Measurements from ENCODE around the gene LCORL. TPM values are rescaled to one million over a fixed set of nuclear protein-coding genes. Genes with fewer than 3 reads are reported as not detected.
"Not testable (repeated sequence)": the region's sequence is repeated elsewhere in the genome, so short reads cannot be mapped to it uniquely, and the experiment has no call there.

LCORL gene
- total RNA-seq, 1 donor from 2014 or later = 9.5 TPM

DNA sequence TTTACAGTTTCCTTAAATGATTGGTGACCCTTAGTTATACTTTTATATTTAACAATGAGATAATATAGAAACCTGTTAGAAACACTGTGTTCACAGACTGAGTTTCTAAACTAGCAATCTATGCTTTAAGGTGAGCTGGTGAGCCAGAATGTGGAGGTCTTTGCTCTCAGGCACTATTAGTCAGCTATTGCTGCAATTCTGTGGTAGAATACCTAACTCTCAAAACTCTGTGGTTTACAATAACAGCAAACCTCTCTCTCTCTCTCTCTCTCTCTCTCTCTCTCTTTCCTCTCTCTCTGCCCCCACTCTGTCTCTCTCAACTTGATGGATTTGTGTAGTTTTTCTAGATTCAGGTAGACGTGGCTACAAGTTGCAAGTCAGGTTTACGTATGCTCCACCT is 17.6 kb upstream of the LCORL start:
- no peak for DNase-seq (ENCODE audit: low spot score)
- no peaks in the 10 kb centered on the region for H3K36me3 Mint-ChIP-seq (ENCODE audit: low read depth)
- no peak overlapping the region for H3K27ac Mint-ChIP-seq
- H3K27me3 Mint-ChIP-seq (ENCODE audit: low read depth) = peaks cover 15% of the 10 kb centered on the region
- no peak overlapping the region for H3K4me3 Mint-ChIP-seq (ENCODE audit: low read depth)
- intact Hi-C loops (cut with micrococcal nuclease) = no loop called here
- no peaks in the 10 kb centered on the region for H3K4me1 Mint-ChIP-seq (ENCODE audit: low read depth)
- no peaks in the 10 kb centered on the region for H3K9me3 Mint-ChIP-seq

DNA sequence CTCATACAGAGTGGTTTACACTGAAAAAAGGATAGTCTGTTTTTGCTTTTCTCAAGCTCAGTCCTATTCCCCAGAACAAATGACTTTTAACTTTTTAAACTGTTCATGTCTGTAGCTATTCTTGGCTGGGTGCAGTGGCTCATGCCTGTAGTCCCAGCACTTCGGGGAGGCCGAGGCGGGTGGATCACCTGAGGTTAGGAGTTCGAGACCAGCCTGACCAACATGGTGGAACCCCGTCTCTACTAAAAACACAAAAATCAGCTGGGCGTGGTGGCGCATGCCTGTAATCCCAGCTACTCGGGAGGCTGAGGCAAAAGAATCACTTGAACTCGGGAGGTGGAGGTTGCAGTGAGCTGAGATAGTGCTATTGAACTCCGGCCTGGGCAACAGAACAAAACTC is 14.8 kb upstream of the LCORL start:
- H3K27me3 Mint-ChIP-seq (ENCODE audit: low read depth) = peaks cover 23% of the 10 kb centered on the region
- H3K36me3 Mint-ChIP-seq (ENCODE audit: low read depth); H3K9me3 Mint-ChIP-seq; H3K27ac Mint-ChIP-seq; intact Hi-C loops (cut with micrococcal nuclease); H3K4me3 Mint-ChIP-seq (ENCODE audit: low read depth); H3K4me1 Mint-ChIP-seq (ENCODE audit: low read depth); DNase-seq (ENCODE audit: low spot score): not testable (repeated sequence)

DNA sequence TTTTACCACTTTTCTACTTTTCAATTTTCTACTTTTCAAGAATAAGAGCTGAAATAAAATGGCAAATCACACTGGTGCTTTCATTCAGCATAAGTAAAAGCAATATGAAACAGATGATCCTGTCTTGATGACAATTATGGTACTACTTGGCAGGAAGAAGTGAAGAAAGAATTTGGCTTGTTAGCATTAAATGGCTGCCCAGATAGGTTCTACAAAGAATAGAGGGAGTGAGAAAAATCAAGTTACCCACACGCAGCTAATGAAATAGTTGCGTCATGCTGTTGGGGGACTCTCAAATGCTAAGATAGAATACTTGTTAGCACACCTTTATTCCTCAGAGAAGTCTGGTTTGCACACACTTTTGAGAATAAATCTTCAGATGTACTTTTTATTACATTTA is 12.5 kb upstream of the LCORL start:
- no peaks in the 10 kb centered on the region for H3K36me3 Mint-ChIP-seq (ENCODE audit: low read depth)
- no peak for DNase-seq (ENCODE audit: low spot score)
- H3K27me3 Mint-ChIP-seq (ENCODE audit: low read depth) = peaks cover 33% of the 10 kb centered on the region
- H3K4me3 Mint-ChIP-seq (ENCODE audit: low read depth) = no peak overlapping the region
- H3K4me1 Mint-ChIP-seq (ENCODE audit: low read depth) = no peaks in the 10 kb centered on the region
- no peaks in the 10 kb centered on the region for H3K9me3 Mint-ChIP-seq
- no peak overlapping the region for H3K27ac Mint-ChIP-seq
- intact Hi-C loops (cut with micrococcal nuclease) = no loop called here

DNA sequence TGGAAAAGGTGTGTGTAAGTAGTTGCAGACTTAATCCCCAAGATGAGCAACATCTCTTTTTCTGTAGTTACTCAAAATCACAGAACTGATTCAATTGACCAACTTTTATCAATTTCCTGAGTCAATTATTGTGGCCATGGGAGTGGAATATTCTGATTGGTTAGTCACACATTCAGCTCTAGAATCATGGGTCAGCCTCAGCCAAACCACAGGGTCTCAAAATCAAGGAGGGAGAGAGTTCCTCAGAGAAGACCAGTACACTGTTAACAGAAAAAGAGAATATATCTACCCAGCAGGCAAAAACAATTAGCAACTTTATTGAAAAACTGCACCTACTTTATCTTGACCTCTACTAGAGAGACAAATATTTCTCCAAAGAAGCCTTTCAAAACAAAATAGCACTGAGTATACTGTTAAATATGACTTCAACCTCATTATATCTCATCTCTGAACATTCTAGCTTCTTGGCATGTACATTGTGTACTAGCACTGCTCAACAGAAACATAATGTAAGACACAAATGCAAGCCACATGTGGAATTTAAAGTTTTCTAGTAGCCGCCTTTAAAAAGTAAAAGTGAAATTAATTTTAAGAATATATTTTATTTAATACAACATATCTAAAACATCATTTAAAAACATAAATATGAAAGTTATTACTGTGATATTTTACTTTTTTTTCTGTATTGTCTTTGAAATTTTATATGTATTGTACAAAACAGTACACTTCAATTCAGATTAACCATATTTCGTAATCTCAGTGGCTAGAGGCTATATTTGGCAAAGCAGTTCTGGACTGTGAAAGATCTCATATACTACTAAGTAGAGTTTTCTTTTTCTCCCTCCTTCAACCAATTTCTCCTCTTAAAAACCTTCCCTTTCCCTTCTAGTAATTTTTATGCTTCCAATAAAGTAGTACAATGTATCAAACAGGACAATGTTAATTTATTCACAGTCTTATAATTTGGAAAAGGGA is 11.8 kb upstream of the LCORL start:
- Mint-ChIP-seq H3K27ac (no peak overlapping the region), H3K4me3 (ENCODE audit: low read depth) (no peak overlapping the region), H3K36me3 (ENCODE audit: low read depth) (no peaks in the 10 kb centered on the region), H3K4me1 (ENCODE audit: low read depth) (no peaks in the 10 kb centered on the region), H3K27me3 (ENCODE audit: low read depth) (peaks cover 33% of the 10 kb centered on the region), H3K9me3 (no peaks in the 10 kb centered on the region)
- intact Hi-C loops (cut with micrococcal nuclease) = no loop called here
- DNase-seq (ENCODE audit: low spot score) = no peak

DNA sequence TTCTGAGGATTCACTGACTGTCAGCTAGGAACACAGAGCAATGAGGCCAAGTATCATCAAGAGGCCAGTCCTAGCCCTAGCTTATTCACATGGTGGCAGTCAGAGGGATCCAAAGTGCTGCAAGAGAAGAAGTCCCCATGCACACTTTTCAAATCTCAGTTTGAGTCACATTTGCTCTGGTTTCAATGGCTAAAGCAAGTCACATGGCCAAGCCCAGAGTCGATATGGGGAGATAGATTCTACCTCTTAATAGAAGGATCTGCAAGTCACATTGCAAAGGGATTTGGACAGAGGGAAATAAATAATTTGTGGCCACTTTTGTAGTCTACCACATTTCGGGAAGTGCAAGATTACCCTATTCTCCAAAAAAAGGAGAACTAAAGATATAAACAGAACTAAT is 3.7 kb upstream of the LCORL start:
- Mint-ChIP-seq H3K4me1 (ENCODE audit: low read depth) (peaks cover 6% of the 10 kb centered on the region), H3K27ac (no peak overlapping the region), H3K4me3 (ENCODE audit: low read depth) (no peak overlapping the region), H3K36me3 (ENCODE audit: low read depth) (no peaks in the 10 kb centered on the region), H3K9me3 (no peaks in the 10 kb centered on the region), H3K27me3 (ENCODE audit: low read depth) (peaks cover 50% of the 10 kb centered on the region)
- intact Hi-C loops (cut with micrococcal nuclease) = no loop called here
- no peak for DNase-seq (ENCODE audit: low spot score)

GRCh38 chr4:18022572-18023050 is 1.1 kb upstream of the LCORL start:
- no peak for DNase-seq (ENCODE audit: low spot score)
- Mint-ChIP-seq H3K36me3 (ENCODE audit: low read depth) (no peaks in the 10 kb centered on the region), H3K4me1 (ENCODE audit: low read depth) (peaks cover 14% of the 10 kb centered on the region), H3K27ac (no peak overlapping the region), H3K4me3 (ENCODE audit: low read depth) (peak overlapping the region; percentile 83), H3K9me3 (no peaks in the 10 kb centered on the region), H3K27me3 (ENCODE audit: low read depth) (peaks cover 51% of the 10 kb centered on the region)
- intact Hi-C loops (cut with micrococcal nuclease) = loop anchor here (1.0 to 2.0 kb wide), 2 partner anchors 34 to 445 kb away; partner anchors contain the start of gene LAP3

- peaks cover 14% of the 10 kb centered on the region for H3K4me1 Mint-ChIP-seq (ENCODE audit: low read depth)
- H3K27me3 Mint-ChIP-seq (ENCODE audit: low read depth) = peaks cover 54% of the 10 kb centered on the region
- H3K9me3 Mint-ChIP-seq = no peaks in the 10 kb centered on the region
- intact Hi-C loops (cut with micrococcal nuclease) = loop anchor here (1.0 kb wide), 2 partner anchors 211 to 407 kb away; partner anchors contain the start of genes DCAF16, MED28 and NCAPG
- H3K4me3 Mint-ChIP-seq (ENCODE audit: low read depth) = peak overlapping the region; percentile 83
- H3K36me3 Mint-ChIP-seq (ENCODE audit: low read depth) = no peaks in the 10 kb centered on the region
- H3K27ac Mint-ChIP-seq = peak overlapping the region; percentile 72
- no peak for DNase-seq (ENCODE audit: low spot score)
These were observed 160 bp downstream of the LCORL start for GRCh38 chr4:18021470-18021719.

DNA sequence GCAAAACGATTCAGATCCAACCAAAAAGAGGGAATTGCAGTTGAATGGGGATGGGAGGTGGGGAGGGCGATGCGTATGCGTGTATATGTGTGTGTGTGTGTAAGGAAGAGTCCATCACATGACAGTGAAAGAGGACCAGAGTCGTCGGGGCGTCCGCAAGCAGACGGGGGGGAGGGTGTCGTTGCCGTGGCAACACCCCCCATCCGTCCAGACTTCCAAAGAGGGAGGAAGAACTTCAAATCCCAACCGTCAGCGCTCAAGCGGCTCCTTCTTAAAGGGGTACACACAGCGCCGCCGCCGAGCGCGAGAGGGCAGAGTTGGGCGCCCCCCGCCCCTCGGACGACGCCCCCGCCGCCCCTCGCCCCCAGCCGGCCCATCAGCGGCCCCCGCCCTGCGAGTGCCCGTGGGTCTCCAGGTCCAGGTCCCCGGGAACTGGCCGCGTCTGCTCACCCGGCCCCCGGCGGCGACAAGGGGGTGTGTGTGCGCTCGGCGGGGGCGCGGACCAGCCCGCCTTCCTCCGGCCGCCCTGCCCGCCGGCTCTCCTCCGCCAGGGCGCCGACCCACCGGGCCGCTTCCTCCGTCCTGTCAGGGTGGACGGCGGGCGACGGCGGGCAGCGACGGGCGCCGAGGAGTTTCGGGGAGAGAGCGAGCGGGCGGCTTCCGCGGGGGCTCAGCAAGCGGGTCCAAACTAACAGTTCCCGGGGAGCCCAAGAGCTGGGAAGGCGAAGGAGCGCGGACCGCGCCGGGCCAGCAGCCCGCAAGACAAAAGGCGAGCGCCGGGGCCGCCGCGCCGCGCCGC is 685 bp downstream of the LCORL start:
- H3K9me3 Mint-ChIP-seq = no peaks in the 10 kb centered on the region
- H3K4me1 Mint-ChIP-seq (ENCODE audit: low read depth) = peaks cover 14% of the 10 kb centered on the region
- peak overlapping the region; percentile 92 for H3K4me3 Mint-ChIP-seq (ENCODE audit: low read depth)
- no peaks in the 10 kb centered on the region for H3K36me3 Mint-ChIP-seq (ENCODE audit: low read depth)
- intact Hi-C loops (cut with micrococcal nuclease) = loop anchor here (1.0 kb wide), 3 partner anchors 64 to 407 kb away; partner anchors contain the start of genes DCAF16, MED28 and NCAPG
- H3K27me3 Mint-ChIP-seq (ENCODE audit: low read depth) = peaks cover 52% of the 10 kb centered on the region
- H3K27ac Mint-ChIP-seq = peak overlapping the region; percentile 84
- DNase-seq (ENCODE audit: low spot score) = peak; percentile 19

GRCh38 chr4:18020145-18020670 is 1.3 kb downstream of the LCORL start:
- Mint-ChIP-seq H3K36me3 (ENCODE audit: low read depth) (no peaks in the 10 kb centered on the region), H3K4me1 (ENCODE audit: low read depth) (peaks cover 14% of the 10 kb centered on the region)

GRCh38 chr4:18014269-18014668 is 7.3 kb downstream of the LCORL start:
- intact Hi-C loops (cut with micrococcal nuclease) = no loop called here
- Mint-ChIP-seq H3K4me1 (ENCODE audit: low read depth) (no peaks in the 10 kb centered on the region), H3K27me3 (ENCODE audit: low read depth) (peaks cover 14% of the 10 kb centered on the region), H3K27ac (no peak overlapping the region), H3K4me3 (ENCODE audit: low read depth) (no peak overlapping the region), H3K36me3 (ENCODE audit: low read depth) (no peaks in the 10 kb centered on the region), H3K9me3 (no peaks in the 10 kb centered on the region)
- no peak for DNase-seq (ENCODE audit: low spot score)

More at GRCh38 chr4:18020145-18020670, 1.3 kb downstream of the LCORL start:
- Mint-ChIP-seq H3K9me3 (no peaks in the 10 kb centered on the region), H3K27ac (peak overlapping the region; percentile 84), H3K4me3 (ENCODE audit: low read depth) (peak overlapping the region; percentile 92), H3K27me3 (ENCODE audit: low read depth) (peaks cover 50% of the 10 kb centered on the region)
- no peak for DNase-seq (ENCODE audit: low spot score)
- intact Hi-C loops (cut with micrococcal nuclease) = loop anchor here (1.0 kb wide), 1 partner anchor 63 kb away; no protein-coding TSS in a partner anchor

GRCh38 chr4:18012807-18013462 is 8.6 kb downstream of the LCORL start:
- Mint-ChIP-seq H3K36me3 (ENCODE audit: low read depth) (no peaks in the 10 kb centered on the region), H3K9me3 (no peaks in the 10 kb centered on the region), H3K4me3 (ENCODE audit: low read depth) (no peak overlapping the region), H3K4me1 (ENCODE audit: low read depth) (no peaks in the 10 kb centered on the region), H3K27me3 (ENCODE audit: low read depth) (peaks cover 12% of the 10 kb centered on the region), H3K27ac (no peak overlapping the region)
- no peak for DNase-seq (ENCODE audit: low spot score)
- intact Hi-C loops (cut with micrococcal nuclease) = no loop called here

DNA sequence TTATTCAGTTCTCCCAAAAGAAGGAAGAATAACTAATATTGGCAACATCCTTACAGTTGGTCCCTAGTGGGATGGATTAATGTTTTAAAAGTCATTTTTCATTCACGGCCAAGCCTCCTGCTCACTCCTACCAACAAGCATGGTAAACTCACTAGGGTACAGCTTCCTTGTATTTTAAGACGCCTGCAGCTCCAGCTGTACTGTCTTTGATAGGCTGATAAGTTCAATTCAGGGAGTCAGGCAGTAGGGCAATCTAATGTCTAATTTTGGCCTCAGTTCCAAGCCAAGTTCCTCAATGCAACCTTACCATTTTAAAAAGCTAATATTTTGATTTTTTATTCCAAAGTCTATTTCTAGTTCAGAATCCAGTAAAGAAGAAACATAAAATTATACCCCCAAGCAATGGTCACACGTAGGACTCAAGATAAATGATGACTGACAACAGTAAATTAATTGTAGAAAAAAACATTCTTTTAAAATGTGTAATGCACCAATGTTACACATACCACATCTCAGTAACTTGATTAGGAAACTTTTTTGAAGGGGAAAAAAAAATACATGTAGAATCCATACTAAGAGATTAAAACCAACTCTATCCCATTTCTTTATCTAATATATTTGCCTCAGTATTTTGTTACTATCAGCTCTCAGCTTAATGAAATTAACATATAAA is 9.3 kb downstream of the LCORL start:
- H3K4me3 Mint-ChIP-seq (ENCODE audit: low read depth) = no peak overlapping the region
- DNase-seq (ENCODE audit: low spot score) = no peak
- no peaks in the 10 kb centered on the region for H3K4me1 Mint-ChIP-seq (ENCODE audit: low read depth)
- no peaks in the 10 kb centered on the region for H3K36me3 Mint-ChIP-seq (ENCODE audit: low read depth)
- intact Hi-C loops (cut with micrococcal nuclease) = no loop called here
- no peak overlapping the region for H3K27ac Mint-ChIP-seq
- H3K27me3 Mint-ChIP-seq (ENCODE audit: low read depth) = peaks cover 6% of the 10 kb centered on the region
- H3K9me3 Mint-ChIP-seq = no peaks in the 10 kb centered on the region
